ENCODE measurements around the gene FOXP1.

DNA sequence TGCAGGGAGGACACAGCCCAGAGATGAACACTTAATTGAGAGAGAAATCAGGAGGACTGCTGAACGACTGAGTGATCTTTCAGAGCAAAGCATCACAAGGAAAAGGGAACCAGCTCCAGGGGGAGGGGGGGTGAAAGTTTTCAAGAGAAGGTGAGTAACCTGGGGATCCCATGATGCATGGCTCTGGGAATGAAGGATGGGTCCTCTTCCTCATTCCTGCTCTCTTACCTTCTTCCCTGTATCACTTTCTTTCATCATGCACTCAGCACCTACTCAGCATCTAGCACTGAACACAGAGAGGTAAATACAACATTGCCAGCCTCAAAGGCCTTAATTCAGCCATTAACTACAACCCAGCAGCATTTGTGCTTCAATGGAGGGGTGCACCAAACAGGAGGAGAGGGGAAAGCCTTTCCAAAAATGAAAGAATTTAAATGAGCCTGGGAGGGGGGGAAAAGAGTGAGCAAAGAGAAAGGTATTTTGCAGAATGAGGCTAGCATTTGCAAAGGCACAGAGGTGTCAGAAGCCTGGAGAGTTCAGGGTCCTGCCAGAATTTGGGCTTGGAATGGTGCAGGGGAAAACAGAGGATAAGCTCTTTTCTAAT, 427.4 kb downstream of the FOXP1 start:
- TF ChIP-seq, protein P1, sequence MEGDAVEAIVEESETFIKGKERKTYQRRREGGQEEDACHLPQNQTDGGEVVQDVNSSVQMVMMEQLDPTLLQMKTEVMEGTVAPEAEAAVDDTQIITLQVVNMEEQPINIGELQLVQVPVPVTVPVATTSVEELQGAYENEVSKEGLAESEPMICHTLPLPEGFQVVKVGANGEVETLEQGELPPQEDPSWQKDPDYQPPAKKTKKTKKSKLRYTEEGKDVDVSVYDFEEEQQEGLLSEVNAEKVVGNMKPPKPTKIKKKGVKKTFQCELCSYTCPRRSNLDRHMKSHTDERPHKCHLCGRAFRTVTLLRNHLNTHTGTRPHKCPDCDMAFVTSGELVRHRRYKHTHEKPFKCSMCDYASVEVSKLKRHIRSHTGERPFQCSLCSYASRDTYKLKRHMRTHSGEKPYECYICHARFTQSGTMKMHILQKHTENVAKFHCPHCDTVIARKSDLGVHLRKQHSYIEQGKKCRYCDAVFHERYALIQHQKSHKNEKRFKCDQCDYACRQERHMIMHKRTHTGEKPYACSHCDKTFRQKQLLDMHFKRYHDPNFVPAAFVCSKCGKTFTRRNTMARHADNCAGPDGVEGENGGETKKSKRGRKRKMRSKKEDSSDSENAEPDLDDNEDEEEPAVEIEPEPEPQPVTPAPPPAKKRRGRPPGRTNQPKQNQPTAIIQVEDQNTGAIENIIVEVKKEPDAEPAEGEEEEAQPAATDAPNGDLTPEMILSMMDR (IDR thresholded peaks at IDR 0.05), result no peak
- TF ChIP-seq POLR2A (IDR thresholded peaks at IDR 0.05), result no peak
